ENCODE measurements around the gene CORO7. TPM values are rescaled to one million over a fixed set of nuclear protein-coding genes. Genes with fewer than 3 reads are reported as not detected.

The CORO7 gene
- total RNA-seq, 1 donor: 9.9 TPM

GRCh38 chr16:4313563-4314531, 102.5 kb downstream of the CORO7 start:
- peak; percentile 53 for DNase-seq (ENCODE audit: low read depth)
- no peak overlapping the region for H3K4me3 ChIP-seq (ENCODE audit: low read depth, low read length)
- peak; percentile 76 for TF ChIP-seq CTCF (IDR thresholded peaks at IDR 0.05; ENCODE audit: insufficient read depth, low read depth, low read length)

GRCh38 chr16:4309833-4310266, 106.5 kb downstream of the CORO7 start:
- H3K4me3 ChIP-seq (ENCODE audit: low read depth, low read length): no peak overlapping the region
- peak; percentile 89 for DNase-seq (ENCODE audit: low read depth)
- TF ChIP-seq CTCF (IDR thresholded peaks at IDR 0.05; ENCODE audit: insufficient read depth, low read depth, low read length): peak; percentile 70

GRCh38 chr16:4309102-4309832, 107.1 kb downstream of the CORO7 start:
- no peak for TF ChIP-seq CTCF (IDR thresholded peaks at IDR 0.05; ENCODE audit: insufficient read depth, low read depth, low read length)
- H3K4me3 ChIP-seq (ENCODE audit: low read depth, low read length): no peak overlapping the region
- no peak for DNase-seq (ENCODE audit: low read depth)

- H3K4me3 ChIP-seq (ENCODE audit: low read depth, low read length): peak overlapping the region; percentile 79
- peak; percentile 97 for DNase-seq (ENCODE audit: low read depth)
- no peak for TF ChIP-seq CTCF (IDR thresholded peaks at IDR 0.05; ENCODE audit: insufficient read depth, low read depth, low read length)
These were observed 109.0 kb downstream of the CORO7 start for GRCh38 chr16:4307215-4308037.

- DNase-seq (ENCODE audit: low read depth): no peak
- peak overlapping the region; percentile 79 for H3K4me3 ChIP-seq (ENCODE audit: low read depth, low read length)
- no peak for TF ChIP-seq CTCF (IDR thresholded peaks at IDR 0.05; ENCODE audit: insufficient read depth, low read depth, low read length)
These were observed 109.8 kb downstream of the CORO7 start for GRCh38 chr16:4306470-4307214.

Small RNA genes within 50 kb of the gene (small RNA-seq; reads per million reads assigned to genes)
- gene AC012676.2: not detected

Other genes starting within 250 kb of the CORO7 start
- gene SRL, start 174.5 kb downstream of the CORO7 start, total RNA-seq: under 0.01 and 0.43 TPM in 2 replicates
- gene TFAP4, start 143.6 kb downstream of the CORO7 start, total RNA-seq: 4.7 and 7.7 TPM in 2 replicates
- gene GLIS2, start 100.5 kb downstream of the CORO7 start, total RNA-seq: 4.3 and 4.8 TPM in 2 replicates
- 19.9 and 23.5 TPM in 2 replicates for gene PAM16, start 65.3 kb downstream of the CORO7 start, total RNA-seq
- gene VASN, start 44.7 kb downstream of the CORO7 start, total RNA-seq: 133 and 180 TPM in 2 replicates
- gene DNAJA3, start 9.3 kb upstream of the CORO7 start, total RNA-seq: 36.4 and 50.1 TPM in 2 replicates
- gene NMRAL1, start 58.0 kb upstream of the CORO7 start, total RNA-seq: 54.4 and 99.5 TPM in 2 replicates
- gene HMOX2, start 59.8 kb upstream of the CORO7 start, total RNA-seq: 52.5 and 57.9 TPM in 2 replicates
- 10.6 and 16.8 TPM in 2 replicates for gene CDIP1, start 122.2 kb upstream of the CORO7 start, total RNA-seq
- not detected in 2 replicates for gene C16orf96, start 139.7 kb upstream of the CORO7 start, total RNA-seq
- gene UBALD1, start 198.3 kb upstream of the CORO7 start, total RNA-seq: 6.9 and 10.3 TPM in 2 replicates
- gene MGRN1, start 208.2 kb upstream of the CORO7 start, total RNA-seq: 43.2 and 44.5 TPM in 2 replicates